ENCODE results near the gene TMC8.

Gene TMC8

GRCh38 chr17:78180083-78180482 is 49.5 kb downstream of the TMC8 start:
- DNase-seq (ENCODE audit: low read depth in 2 of 2): no peak

DNA sequence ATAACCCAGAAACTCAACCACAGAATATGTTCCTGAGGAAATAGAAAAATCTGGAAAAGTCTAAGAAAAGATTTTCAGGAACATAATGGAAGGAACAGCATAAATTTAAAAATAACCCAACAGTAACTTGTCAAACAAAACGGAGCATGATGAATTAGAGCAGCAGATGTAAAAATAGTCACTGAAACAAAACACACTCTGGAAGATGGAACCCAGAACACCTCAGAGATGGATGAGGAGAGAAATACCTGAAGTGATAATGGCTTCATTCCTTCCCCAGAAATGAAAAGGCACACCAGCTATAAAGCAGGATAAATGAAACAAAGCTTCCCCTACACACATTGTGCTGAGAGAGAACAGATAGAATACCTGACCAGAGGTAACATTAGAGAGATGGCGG is 49.9 kb downstream of the TMC8 start:
- DNase-seq (ENCODE audit: low read depth in 2 of 2): no peak

DNA sequence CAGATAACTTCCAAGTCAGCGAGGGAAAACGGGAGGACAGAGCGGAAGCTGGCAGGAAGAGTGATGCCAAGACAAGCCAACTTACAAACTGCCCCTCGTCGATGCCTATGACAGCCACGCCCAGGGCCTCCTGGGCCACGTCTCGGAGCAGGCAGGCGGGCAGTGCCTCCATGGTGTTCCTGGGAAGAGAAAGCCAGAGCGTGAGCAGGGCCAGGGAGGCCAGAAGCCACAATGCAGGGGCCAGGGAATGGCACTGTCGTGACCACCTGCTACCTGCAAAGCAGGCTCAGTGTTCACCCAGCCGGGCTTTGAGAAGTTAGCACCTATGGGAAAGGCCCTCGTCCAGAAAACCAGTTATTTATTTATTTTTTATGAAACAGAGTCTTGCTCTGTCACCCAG is 51.9 kb downstream of the TMC8 start:
- DNase-seq (ENCODE audit: low read depth in 2 of 2): no peak

DNA sequence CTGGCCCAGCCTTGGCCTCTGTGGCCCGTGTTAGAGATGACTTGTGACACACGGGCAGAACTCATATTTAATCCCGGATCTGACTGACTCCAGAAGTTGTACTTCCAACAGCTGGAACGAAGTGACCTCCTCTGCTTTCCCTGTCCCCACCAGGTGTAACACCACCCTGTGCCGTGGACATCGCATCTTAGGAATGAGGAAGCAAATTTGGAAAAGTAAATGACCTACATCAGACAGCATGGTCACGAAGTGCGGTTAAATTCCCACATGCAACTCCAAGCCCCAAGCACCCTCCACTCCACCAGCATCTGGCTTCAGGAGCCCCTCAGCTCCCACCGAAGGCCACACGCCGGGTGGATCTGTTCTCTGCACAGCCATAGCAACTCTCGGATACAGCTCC is 53.3 kb downstream of the TMC8 start:
- no peak for DNase-seq (ENCODE audit: low read depth in 2 of 2)

GRCh38 chr17:78184351-78184750 is 53.8 kb downstream of the TMC8 start:
- no peak for DNase-seq (ENCODE audit: low read depth in 2 of 2)

DNA sequence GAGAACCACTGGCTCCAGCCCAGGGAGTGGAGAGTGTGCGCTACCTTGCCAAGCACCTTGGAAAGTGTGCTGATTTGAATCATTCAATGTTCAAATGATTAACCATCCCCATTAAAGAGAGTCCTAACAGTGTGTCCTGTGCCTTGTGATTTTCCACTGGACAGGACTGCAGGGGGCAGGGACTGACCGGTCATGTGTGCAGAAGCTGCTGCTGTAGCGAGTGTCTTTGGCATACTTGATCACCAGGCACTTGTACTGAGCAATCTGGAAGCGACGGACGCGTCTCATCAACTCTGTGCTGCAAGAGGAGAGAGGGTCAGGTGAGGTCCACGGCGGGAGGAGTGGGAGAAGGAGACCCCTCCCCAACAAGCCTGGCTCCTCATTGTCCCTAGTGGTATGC is 54.3 kb downstream of the TMC8 start:
- DNase-seq (ENCODE audit: low read depth in 2 of 2): no peak

GRCh38 chr17:78185981-78186691 is 55.6 kb downstream of the TMC8 start:
- DNase-seq (ENCODE audit: low read depth in 2 of 2): no peak

- peak; percentile 90 to 92 for DNase-seq (ENCODE audit: low read depth in 2 of 2)
Measured at GRCh38 chr17:78186692-78187595, 56.4 kb downstream of the TMC8 start, which contains the start of the genes AFMID and TK1. AFMID (plus strand) TSS chr17:78187362; CDS start chr17:78187371, 9 bp downstream. TK1 (minus strand) TSS chr17:78187052; CDS start chr17:78186994, 58 bp downstream.

All from fibroblast of skin of left biceps (primary cell).